HepG2 (cell line): Measurements from ENCODE around the gene IDS. TPM values are rescaled to one million over a fixed set of nuclear protein-coding genes. Genes with fewer than 3 reads are reported as not detected.

Source experiments
- ATAC-seq: fragments of 200-7000 bp; cut with Tn5 transposase; 3 replicates; pipeline ENCODE4 v1.9.1; 2020; ENCODE audit warnings: mild to moderate bottlenecking, moderate library complexity
- BruUV-seq: library from RNA; stranded (reverse); fragments of 400-500 nt; replicated peaks from 2 replicates; lab custom pipeline; 2021; lab: Mats Ljungman, UMichigan
- CTCF ChIA-PET: fragments of 300-600 bp; formaldehyde crosslinking; extraction: SDS; loops from one replicate; lab custom pipeline; 2021; ENCODE audit warnings: low total read pairs, inconsistent platforms, low intra/inter-chr PET ratio; lab: Yijun Ruan, JAX
- POLR2A ChIA-PET: fragments of 350-600 bp; sonication (Branson Sonifier 250); formaldehyde crosslinking; loops from one replicate; lab custom pipeline; 2020; ENCODE audit warnings: antibody characterized with exemption, inconsistent platforms; lab: Yijun Ruan, JAX
- DNase-seq: peaks from one replicate; pipeline ENCODE4 v3.0.0-alpha.2; 2015; ENCODE audit warnings: low spot score
- FAIRE-seq: peaks from 3 replicates; lab custom pipeline; 2011; peaks lifted over from hg19 to GRCh38; lab: Jason Lieb, UNC
- H2AFZ ChIP-seq: one replicate; pipeline ENCODE4 v1.6.1; 2011; ENCODE audit warnings: low read length, inconsistent platforms
- H3K27ac ChIP-seq: fragments of 300-600 bp; 3 replicates; pipeline ENCODE4 v1.8.0; 2011; ENCODE audit warnings: mixed run types, mild to moderate bottlenecking, mixed read lengths, low read length, inconsistent platforms; ENCODE audit not compliant: insufficient read depth; ENCODE audit errors: extremely low read length
- H3K27me3 ChIP-seq, 2 experiments: fragments of 200-600 bp in 1 of 2; 2 replicates in 1 of 2; 3 replicates in 1 of 2; pipeline versions ENCODE4 v1.6.0 to v1.8.0; 2011; ENCODE audit warnings: low read length in 2 of 2, mild to moderate bottlenecking in 2 of 2, moderate library complexity in 2 of 2, inconsistent platforms in 1 of 2; ENCODE audit not compliant: insufficient read depth in 2 of 2, control insufficient read depth in 1 of 2
- H3K36me3 ChIP-seq, 2 experiments: fragments of 200-600 bp in 1 of 2; replicated peaks in 1 of 2; 2 replicates in 1 of 2; 3 replicates in 1 of 2; pipeline versions ENCODE4 v1.5.1 to v1.8.0; 2011; ENCODE audit warnings: low read length in 2 of 2, inconsistent platforms in 1 of 2; ENCODE audit not compliant: insufficient read depth in 2 of 2, control insufficient read depth in 1 of 2
- H3K4me1 ChIP-seq: 2 replicates; pipeline ENCODE4 v1.5.1; 2012; ENCODE audit warnings: low read length, inconsistent platforms; ENCODE audit not compliant: insufficient read depth
- H3K4me2 ChIP-seq: 2 replicates; pipeline ENCODE4 v1.6.0; 2011; ENCODE audit warnings: low read depth, low read length, inconsistent platforms
- H3K4me3 ChIP-seq, 3 experiments: fragments of 200-600 bp in 1 of 3; sonication (generic), shearing (Covaris generic) in 1 of 3; replicated peaks in 1 of 3; 2 replicates each; pipeline ENCODE4 v1.5.1; 2011 to 2016; ENCODE audit warnings: low read length in 3 of 3, inconsistent platforms in 2 of 3, low read depth in 2 of 3, mild to moderate bottlenecking in 2 of 3, control low read depth in 1 of 3, mixed read lengths in 1 of 3; ENCODE audit not compliant: insufficient read depth in 1 of 3
- H3K79me2 ChIP-seq: one replicate; pipeline ENCODE4 v1.6.1; 2011; ENCODE audit warnings: low read length, inconsistent platforms; ENCODE audit not compliant: insufficient read depth
- H3K9ac ChIP-seq: 2 replicates; pipeline ENCODE4 v1.6.0; 2011; ENCODE audit warnings: mild to moderate bottlenecking, low read depth, low read length, inconsistent platforms; ENCODE audit not compliant: insufficient read depth
- H3K9me3 ChIP-seq: 2 replicates; pipeline ENCODE4 v1.5.1; 2012; ENCODE audit warnings: mild to moderate bottlenecking, low read length
- H4K20me1 ChIP-seq: 2 replicates; pipeline ENCODE4 v1.6.0; 2011; ENCODE audit warnings: inconsistent platforms, mild to moderate bottlenecking, low read length, moderate library complexity; ENCODE audit not compliant: insufficient read depth
- CREM ChIP-seq, 2 experiments: sonication (generic) in 1 of 2; formaldehyde crosslinking in 1 of 2; IDR thresholded peaks; 2 replicates each; pipeline versions ENCODE4 v1.4.0 to v1.6.1; 2016 to 2020; ENCODE audit warnings: antibody characterized with exemption in 1 of 2, mild to moderate bottlenecking in 1 of 2, missing genetic modification reagents in 1 of 2
- MATR3 ChIP-seq: sonication (generic); formaldehyde crosslinking; IDR thresholded peaks from 2 replicates; pipeline ENCODE4 v1.4.0; 2020; ENCODE audit warnings: missing genetic modification reagents
- YEATS2 ChIP-seq: sonication (generic); formaldehyde crosslinking; IDR thresholded peaks from 2 replicates; pipeline ENCODE4 v1.4.0; 2020; ENCODE audit warnings: missing genetic modification reagents, borderline replicate concordance
- WGBS: methylation state at CpG from one replicate; pipeline ENCODE4 v1.1.6; 2017; ENCODE audit warnings: low lambda C conversion rate; 5-methylcytosine and 5-hydroxymethylcytosine counted together
- in situ Hi-C: cut with HindIII; loops from 2 replicates; pipeline ENCODE4 v1.10.0; 2017; ENCODE audit warnings: low pct_unique_long_range_greater_than_20kb; ENCODE audit not compliant: extremely low pct_ligation_motif_present
- intact Hi-C: fragments of 100-400 bp; cut with micrococcal nuclease; formaldehyde crosslinking; loops from one replicate; pipeline ENCODE4 v1.10.0; 2022; ENCODE audit not compliant: unreplicated experiment
- polyA plus RNA-seq, 8 experiments: library from polyadenylated mRNA; depleted of rRNA in 3 of 8; stranded (reverse) in 7 of 8; unstranded in 1 of 8; fragments of >200 nt; fragmentation: Illumina TruSeq in 4 of 8; extraction: Trizol in 4 of 8; gene quantifications; 2 replicates each; pipeline versions ENCODE4 v1.2.1 to v1.2.3, GENCODE V29; 2011 to 2016; ENCODE audit warnings: low read depth in 4 of 8, missing spikeins in 1 of 8, mixed read lengths in 1 of 8; ENCODE audit not compliant: insufficient read depth in 1 of 8
- total RNA-seq, 5 experiments: library from RNA; depleted of rRNA; stranded (reverse); fragments of >200 nt; fragmentation: Illumina TruSeq; extraction: Trizol; gene quantifications; 2 replicates each; pipeline ENCODE4 v1.2.3, GENCODE V29; 2016; ENCODE audit warnings: low read depth in 1 of 5
- TF ChIP-seq, protein P1 (sequence below): sonication (generic); formaldehyde crosslinking; IDR thresholded peaks from 2 replicates; pipeline ENCODE4 v1.8.0; 2023; ENCODE audit warnings: mild to moderate bottlenecking, missing genetic modification reagents

The IDS gene
- total and polyA plus RNA-seq, 2 of the 13 experiments (the other 11 are each of a cell fraction or from before 2014, with no cell fraction given), result 2.2 to 11.9 TPM

DNA sequence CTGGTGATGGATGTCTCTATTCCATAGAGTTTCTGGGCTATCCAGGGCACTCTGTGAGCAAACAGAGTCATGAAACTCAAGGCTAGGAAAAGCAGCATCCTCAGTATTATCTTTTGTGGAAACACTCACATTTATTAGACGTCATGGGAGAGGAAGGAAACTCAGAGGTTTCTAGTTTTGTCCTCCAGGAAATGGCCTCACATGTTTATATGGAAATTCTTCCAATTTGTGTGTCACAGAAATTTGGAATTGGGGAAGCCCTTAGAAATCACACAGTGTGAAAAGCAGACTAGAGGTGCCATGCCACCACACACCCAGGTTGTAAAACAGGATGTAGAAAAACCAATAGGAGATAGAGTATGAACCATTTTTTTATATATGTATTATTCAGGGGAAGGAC lies 31.1 kb downstream of the IDS start:
- TF ChIP-seq, protein P1, sequence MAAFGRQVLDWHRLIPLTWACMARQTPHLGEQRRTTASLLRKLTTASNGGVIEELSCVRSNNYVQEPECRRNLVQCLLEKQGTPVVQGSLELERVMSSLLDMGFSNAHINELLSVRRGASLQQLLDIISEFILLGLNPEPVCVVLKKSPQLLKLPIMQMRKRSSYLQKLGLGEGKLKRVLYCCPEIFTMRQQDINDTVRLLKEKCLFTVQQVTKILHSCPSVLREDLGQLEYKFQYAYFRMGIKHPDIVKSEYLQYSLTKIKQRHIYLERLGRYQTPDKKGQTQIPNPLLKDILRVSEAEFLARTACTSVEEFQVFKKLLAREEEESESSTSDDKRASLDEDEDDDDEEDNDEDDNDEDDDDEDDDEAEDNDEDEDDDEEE (CRISPR knock-in tag), result no peak
- ATAC-seq, result no peak
- Histone ChIP-seq H3K4me1 (no peaks in the 10 kb centered on the region), H3K9ac (no peak overlapping the region), H3K36me3 (no peaks in the 10 kb centered on the region), H4K20me1 (no peaks in the 10 kb centered on the region), H2AFZ (no peak overlapping the region), H3K27me3 (no peaks in the 10 kb centered on the region), H3K4me2 (no peak overlapping the region), H3K4me3 (no peak overlapping the region), H3K27ac (no peak overlapping the region), H3K9me3 (no peaks in the 10 kb centered on the region), H3K79me2 (no peaks in the 10 kb centered on the region)
- intact Hi-C loops (no loop called here), in situ Hi-C loops (no loop called here)
- ChIA-PET CTCF (no interaction called here), POLR2A (no interaction called here)
- DNase-seq, result no peak
- no TSS peak for BruUV-seq
- 0% methylated on average over 1 of the region's 1 CpG for WGBS
- no peak for FAIRE-seq

DNA sequence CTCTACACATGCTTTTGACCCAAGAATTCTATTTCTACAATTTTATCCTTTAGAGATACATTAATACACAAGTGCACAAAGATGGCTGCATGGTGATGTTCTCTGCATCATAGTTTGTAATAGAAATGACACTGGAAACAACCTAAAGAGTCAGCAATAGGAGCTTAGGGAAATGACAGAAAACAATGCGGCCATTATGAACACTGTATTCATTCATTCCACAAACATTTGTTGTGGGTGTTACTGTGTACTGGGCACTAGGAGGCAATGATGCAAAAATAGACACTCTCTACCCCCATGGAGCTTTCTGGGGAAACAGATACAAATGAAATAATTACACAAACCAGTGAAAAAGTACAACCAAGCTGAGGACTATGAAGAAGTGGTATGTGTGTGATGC lies 32.0 kb downstream of the IDS start:
- POLR2A ChIA-PET, result no interaction called here
- FAIRE-seq (no peak), DNase-seq (no peak), ATAC-seq (no peak)
- Histone ChIP-seq H3K9ac (no peak overlapping the region), H3K4me3 (no peak overlapping the region), H3K27ac (no peak overlapping the region), H3K27me3 (no peaks in the 10 kb centered on the region), H2AFZ (no peak overlapping the region), H3K4me2 (no peak overlapping the region), H3K79me2 (no peaks in the 10 kb centered on the region), H3K4me1 (no peaks in the 10 kb centered on the region), H4K20me1 (no peaks in the 10 kb centered on the region), H3K9me3 (no peaks in the 10 kb centered on the region), H3K36me3 (no peaks in the 10 kb centered on the region)
- in situ Hi-C loops, result no loop called here
- CTCF ChIA-PET, result no interaction called here
- WGBS, result 0% methylated on average over 1 of the region's 1 CpG
- BruUV-seq, result no TSS peak
- intact Hi-C loops, result no loop called here
- TF ChIP-seq MATR3 (CRISPR knock-in tag) (no peak), CREM (IDR thresholded peaks at IDR 0.05) (no peak), CREM (CRISPR knock-in tag; IDR thresholded peaks at IDR 0.05) (no peak), YEATS2 (no peak)
